Progenitor cell of endocrine pancreas (in vitro differentiated cells): Measurements from ENCODE around the gene SLC8A2. TPM values are rescaled to one million over a fixed set of nuclear protein-coding genes. Genes with fewer than 3 reads are reported as not detected.

ENCODE experiments used
- DNase-seq: peaks from one replicate; pipeline ENCODE4 v3.0.0; 2021; ENCODE audit warnings: low spot score; ENCODE audit not compliant: unreplicated experiment
- H3K27ac Mint-ChIP-seq: 2 replicates; pipeline ENCODE4 v1.8.0; 2021; ENCODE audit warnings: mild to moderate bottlenecking, moderate library complexity, mixed read lengths
- H3K27me3 Mint-ChIP-seq: 2 replicates; pipeline ENCODE4 v1.8.0; 2021; ENCODE audit warnings: mixed read lengths
- H3K36me3 Mint-ChIP-seq: 2 replicates; pipeline ENCODE4 v1.8.0; 2022; ENCODE audit warnings: mixed read lengths; ENCODE audit not compliant: insufficient read depth
- H3K4me1 Mint-ChIP-seq: 2 replicates; pipeline ENCODE4 v1.8.0; 2021; ENCODE audit warnings: low read depth, mixed read lengths
- H3K4me3 Mint-ChIP-seq: 2 replicates; pipeline ENCODE4 v1.8.0; 2021; ENCODE audit warnings: low read depth, mild to moderate bottlenecking, moderate library complexity, mixed read lengths
- H3K9me3 Mint-ChIP-seq: 2 replicates; pipeline ENCODE4 v1.8.0; 2021; ENCODE audit warnings: low read depth, mixed read lengths
- CTCF ChIP-seq: fragments of 200-600 bp; sonication (generic); IDR thresholded peaks from one replicate; pipeline ENCODE4 v1.5.0; 2021; ENCODE audit warnings: antibody characterized with exemption, mild to moderate bottlenecking; ENCODE audit not compliant: unreplicated experiment
- total RNA-seq: library from RNA; stranded (reverse); gene quantifications from 2 replicates; pipeline ENCODE4 v1.2.1, GENCODE V29; 2021

SLC8A2 gene
- total RNA-seq, 1 donor from 2014 or later = 1.2 TPM

GRCh38 chr19:47492571-47493377, 21.1 kb upstream of the SLC8A2 start:
- Mint-ChIP-seq H3K36me3 (peaks cover 2% of the 10 kb centered on the region), H3K9me3 (no peaks in the 10 kb centered on the region), H3K27ac (no peak overlapping the region), H3K27me3 (no peaks in the 10 kb centered on the region), H3K4me3 (no peak overlapping the region), H3K4me1 (no peaks in the 10 kb centered on the region)
- no peak for DNase-seq
- no peak for TF ChIP-seq CTCF

- no peak overlapping the region for H3K4me3 Mint-ChIP-seq
- H3K27ac Mint-ChIP-seq = no peak overlapping the region
- TF ChIP-seq CTCF = no peak
- peaks cover 2% of the 10 kb centered on the region for H3K36me3 Mint-ChIP-seq
- H3K27me3 Mint-ChIP-seq = no peaks in the 10 kb centered on the region
- DNase-seq = no peak
- no peaks in the 10 kb centered on the region for H3K9me3 Mint-ChIP-seq
- H3K4me1 Mint-ChIP-seq = no peaks in the 10 kb centered on the region
Observed at GRCh38 chr19:47492137-47492533, 20.4 kb upstream of the SLC8A2 start.

- no peak for TF ChIP-seq CTCF
- Mint-ChIP-seq H3K27ac (no peak overlapping the region), H3K4me3 (no peak overlapping the region), H3K4me1 (no peaks in the 10 kb centered on the region), H3K27me3 (no peaks in the 10 kb centered on the region), H3K9me3 (no peaks in the 10 kb centered on the region), H3K36me3 (no peaks in the 10 kb centered on the region)
- no peak for DNase-seq
Observed at GRCh38 chr19:47491358-47492136, 19.9 kb upstream of the SLC8A2 start.

GRCh38 chr19:47490847-47491246, 19.2 kb upstream of the SLC8A2 start:
- H3K9me3 Mint-ChIP-seq = no peaks in the 10 kb centered on the region
- H3K27ac Mint-ChIP-seq = no peak overlapping the region
- no peaks in the 10 kb centered on the region for H3K36me3 Mint-ChIP-seq
- DNase-seq = no peak
- TF ChIP-seq CTCF = no peak
- H3K4me3 Mint-ChIP-seq = no peak overlapping the region
- no peaks in the 10 kb centered on the region for H3K4me1 Mint-ChIP-seq
- H3K27me3 Mint-ChIP-seq = no peaks in the 10 kb centered on the region

- Mint-ChIP-seq H3K27ac (no peak overlapping the region), H3K9me3 (no peaks in the 10 kb centered on the region), H3K4me1 (no peaks in the 10 kb centered on the region), H3K4me3 (no peak overlapping the region), H3K27me3 (no peaks in the 10 kb centered on the region), H3K36me3 (no peaks in the 10 kb centered on the region)
- TF ChIP-seq CTCF = no peak
- no peak for DNase-seq
Observed at GRCh38 chr19:47490031-47490430, 18.3 kb upstream of the SLC8A2 start.
